ENCODE data around the gene TSSK2.

Gene TSSK2

DNA sequence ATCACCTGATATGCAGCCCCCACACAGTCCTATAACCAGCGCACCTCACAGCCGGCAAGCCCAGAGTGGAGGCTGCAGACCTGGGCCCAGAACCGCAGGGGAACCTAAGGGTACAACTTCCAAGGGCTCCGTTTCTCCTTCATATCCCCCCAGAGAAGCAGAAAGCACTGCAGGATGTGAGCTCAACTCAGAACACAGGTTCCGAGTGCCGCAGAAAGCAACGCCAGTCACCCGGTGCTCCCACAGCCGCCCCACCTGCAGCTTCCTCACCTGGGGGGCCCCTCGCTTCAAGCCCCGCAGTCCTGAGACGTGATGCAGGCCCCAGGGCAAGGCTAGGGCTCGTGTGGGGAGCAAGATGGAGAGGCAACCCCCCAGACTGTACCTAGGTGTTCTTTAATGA lies 2.5 kb downstream of the TSSK2 start:
- TF ChIP-seq, protein P1, sequence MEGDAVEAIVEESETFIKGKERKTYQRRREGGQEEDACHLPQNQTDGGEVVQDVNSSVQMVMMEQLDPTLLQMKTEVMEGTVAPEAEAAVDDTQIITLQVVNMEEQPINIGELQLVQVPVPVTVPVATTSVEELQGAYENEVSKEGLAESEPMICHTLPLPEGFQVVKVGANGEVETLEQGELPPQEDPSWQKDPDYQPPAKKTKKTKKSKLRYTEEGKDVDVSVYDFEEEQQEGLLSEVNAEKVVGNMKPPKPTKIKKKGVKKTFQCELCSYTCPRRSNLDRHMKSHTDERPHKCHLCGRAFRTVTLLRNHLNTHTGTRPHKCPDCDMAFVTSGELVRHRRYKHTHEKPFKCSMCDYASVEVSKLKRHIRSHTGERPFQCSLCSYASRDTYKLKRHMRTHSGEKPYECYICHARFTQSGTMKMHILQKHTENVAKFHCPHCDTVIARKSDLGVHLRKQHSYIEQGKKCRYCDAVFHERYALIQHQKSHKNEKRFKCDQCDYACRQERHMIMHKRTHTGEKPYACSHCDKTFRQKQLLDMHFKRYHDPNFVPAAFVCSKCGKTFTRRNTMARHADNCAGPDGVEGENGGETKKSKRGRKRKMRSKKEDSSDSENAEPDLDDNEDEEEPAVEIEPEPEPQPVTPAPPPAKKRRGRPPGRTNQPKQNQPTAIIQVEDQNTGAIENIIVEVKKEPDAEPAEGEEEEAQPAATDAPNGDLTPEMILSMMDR (IDR thresholded peaks at IDR 0.05; ENCODE audit: extremely low read depth, insufficient read depth, missing control alignments), result no peak
- no peak for DNase-seq (ENCODE audit: low spot score)
- in situ Hi-C loops (cut with MboI; ENCODE audit: low pct_unique_long_range_greater_than_20kb, low sequenced_read_pairs, unreplicated experiment), result no loop called here

DNA sequence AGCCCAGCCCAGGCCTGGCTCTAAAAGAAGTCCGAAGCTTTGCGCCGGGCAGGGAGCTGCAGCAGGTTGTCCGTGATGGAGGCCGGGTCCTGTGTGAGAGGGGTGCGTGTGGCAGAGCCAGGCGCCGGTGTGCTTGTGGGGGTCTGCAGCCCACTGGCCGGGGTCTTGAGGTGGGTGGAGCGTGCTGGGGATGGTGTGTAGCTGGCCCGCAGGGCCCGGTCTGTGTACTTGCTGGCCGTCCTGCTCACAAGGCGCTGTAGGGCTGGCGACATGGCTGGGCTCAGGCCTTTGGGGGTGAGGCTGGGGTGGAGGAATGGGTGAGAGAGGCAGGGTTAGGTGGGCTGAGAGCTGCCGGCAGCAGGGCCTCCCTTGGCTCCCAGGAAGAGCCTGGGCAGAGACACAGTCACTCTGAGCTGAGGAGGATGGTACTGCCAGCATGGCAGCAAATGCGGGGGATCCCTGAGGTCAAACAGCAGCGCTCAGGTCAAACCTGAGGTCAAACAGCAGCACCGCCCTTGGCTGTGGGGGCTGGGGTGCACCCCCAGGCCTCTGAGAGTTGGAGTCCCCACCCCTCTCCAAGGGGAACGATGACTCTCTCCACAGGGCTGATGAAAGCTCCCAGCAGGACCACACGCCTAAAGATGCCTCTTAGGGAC lies 3.2 kb downstream of the TSSK2 start:
- TF ChIP-seq, protein P1 (IDR thresholded peaks at IDR 0.05; ENCODE audit: extremely low read depth, insufficient read depth, missing control alignments), result no peak
- in situ Hi-C loops (cut with MboI; ENCODE audit: low pct_unique_long_range_greater_than_20kb, low sequenced_read_pairs, unreplicated experiment), result no loop called here
- no peak for DNase-seq (ENCODE audit: low spot score)

DNA sequence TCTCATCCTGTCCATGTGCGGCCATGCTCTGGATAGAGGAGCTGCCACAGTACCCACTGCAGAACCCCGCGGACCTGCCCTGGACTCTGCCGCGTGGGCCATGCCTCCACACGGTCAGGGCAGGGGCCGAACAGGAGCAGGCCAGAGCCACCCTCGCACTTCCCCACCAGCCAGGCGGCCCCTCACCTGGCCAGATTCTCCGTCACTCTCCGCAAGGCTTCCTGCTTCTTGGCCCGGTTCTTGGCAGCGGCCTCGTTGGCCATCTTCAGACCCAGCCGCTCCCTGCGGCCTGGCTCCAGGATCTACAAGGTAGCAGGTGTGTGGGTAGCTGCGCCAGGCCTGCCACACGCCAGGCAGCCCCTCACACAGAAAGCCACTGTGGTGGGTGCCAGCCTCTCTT lies 3.8 kb downstream of the TSSK2 start:
- TF ChIP-seq, protein P1 (IDR thresholded peaks at IDR 0.05; ENCODE audit: extremely low read depth, insufficient read depth, missing control alignments), result no peak
- in situ Hi-C loops (cut with MboI; ENCODE audit: low pct_unique_long_range_greater_than_20kb, low sequenced_read_pairs, unreplicated experiment), result no loop called here
- DNase-seq (ENCODE audit: low spot score), result no peak

DNA sequence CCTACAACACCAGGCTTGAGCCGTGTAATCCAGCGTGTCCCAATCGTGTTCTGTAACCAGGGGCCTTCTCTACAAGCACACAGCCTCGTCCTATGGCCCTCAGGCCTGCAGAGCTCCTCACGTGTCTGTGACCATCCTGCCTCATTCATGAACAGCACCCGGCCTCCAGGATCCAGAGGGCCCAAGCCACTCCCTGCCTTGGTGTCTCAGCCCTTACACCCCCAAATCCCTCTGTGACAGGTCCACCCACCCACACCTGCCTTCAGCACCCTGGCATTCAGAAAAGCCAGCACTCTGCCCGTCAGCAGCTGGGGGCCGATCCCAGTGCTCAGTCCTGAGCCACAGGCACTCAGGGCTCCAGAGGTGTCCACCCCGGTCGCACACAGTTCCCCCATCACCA lies 5.8 kb downstream of the TSSK2 start:
- in situ Hi-C loops (cut with MboI; ENCODE audit: low pct_unique_long_range_greater_than_20kb, low sequenced_read_pairs, unreplicated experiment), result no loop called here
- no peak for DNase-seq (ENCODE audit: low spot score)
- TF ChIP-seq, protein P1 (IDR thresholded peaks at IDR 0.05; ENCODE audit: extremely low read depth, insufficient read depth, missing control alignments), result no peak

DNA sequence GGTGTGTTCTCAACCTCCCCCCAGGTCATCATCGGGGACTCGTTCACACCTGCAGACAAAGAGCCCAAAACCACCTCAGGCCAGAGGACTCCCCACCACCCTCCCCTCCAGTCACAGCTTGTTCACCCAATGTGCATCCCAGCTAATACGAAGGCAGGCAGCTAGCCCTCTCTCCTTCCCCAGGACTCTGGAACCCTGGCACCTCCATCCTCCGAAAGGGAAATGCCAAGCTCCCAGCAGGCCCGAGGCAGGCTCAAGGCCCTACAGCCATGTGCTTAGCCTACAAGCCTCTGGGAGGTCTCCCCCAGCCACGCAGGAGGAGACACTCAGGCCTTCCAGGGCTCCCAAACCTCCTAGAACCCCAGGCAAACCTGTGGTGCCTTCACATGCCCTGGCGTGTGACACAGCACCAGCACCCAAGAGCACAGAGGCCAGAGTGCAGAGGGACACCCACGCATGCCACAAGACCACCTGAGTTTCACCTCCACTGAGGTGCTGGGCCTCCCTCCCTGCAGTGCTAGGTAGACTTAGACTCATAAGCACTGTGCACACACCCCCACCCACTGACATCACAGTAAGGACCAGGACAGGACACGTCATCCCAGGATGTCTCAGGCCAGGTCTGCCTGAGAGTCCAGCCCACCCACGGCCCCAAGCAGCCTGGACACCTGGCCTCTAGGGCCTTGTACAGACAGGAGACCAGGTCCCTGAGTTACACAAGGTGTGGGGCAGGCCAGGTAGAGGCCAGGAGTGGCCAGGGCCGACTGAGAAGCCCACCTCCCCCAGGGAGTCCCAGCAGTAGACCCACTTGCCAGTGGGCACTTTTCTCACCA lies 6.5 kb downstream of the TSSK2 start:
- no peak for DNase-seq (ENCODE audit: low spot score)
- TF ChIP-seq, protein P1 (IDR thresholded peaks at IDR 0.05; ENCODE audit: extremely low read depth, insufficient read depth, missing control alignments), result no peak
- in situ Hi-C loops (cut with MboI; ENCODE audit: low pct_unique_long_range_greater_than_20kb, low sequenced_read_pairs, unreplicated experiment), result no loop called here

DNA sequence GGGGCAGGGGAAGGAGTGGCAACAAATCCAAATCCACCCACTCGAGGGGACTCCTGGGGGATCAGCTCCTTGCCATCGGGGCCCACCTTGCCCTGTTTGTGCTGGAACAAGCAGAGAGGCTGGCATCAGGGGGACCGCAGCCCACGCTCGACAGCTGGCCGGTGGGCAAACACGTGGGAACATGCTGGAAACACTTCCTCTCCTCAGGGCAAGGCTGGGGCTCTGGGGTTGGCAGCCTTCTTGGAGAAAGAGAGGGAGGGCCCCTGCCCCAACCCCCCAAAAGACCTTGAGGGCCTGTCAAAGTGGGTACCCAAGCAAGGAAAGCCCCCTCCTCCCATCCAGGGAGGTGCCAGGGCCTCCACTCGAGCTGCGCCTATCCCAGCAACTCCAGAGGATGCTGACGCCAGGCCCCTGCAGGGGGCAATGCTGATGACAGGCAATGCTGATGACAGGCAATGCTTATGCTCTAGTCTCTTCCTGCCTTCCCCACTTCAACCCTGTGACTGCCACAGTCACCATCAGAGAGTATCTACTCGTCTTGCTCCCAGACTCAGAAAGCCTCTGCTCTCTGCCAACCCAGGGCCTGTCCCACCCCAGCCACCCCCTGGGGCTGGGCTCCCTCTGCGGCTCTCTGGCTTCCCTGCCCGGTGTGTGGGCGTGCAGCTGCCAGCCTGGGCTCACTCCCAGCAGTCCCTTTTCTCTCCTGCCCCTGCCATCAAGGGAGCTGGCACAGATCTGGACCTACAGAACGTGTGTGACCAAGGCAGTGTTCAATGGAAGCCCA lies 7.3 kb downstream of the TSSK2 start:
- in situ Hi-C loops (cut with MboI; ENCODE audit: low pct_unique_long_range_greater_than_20kb, low sequenced_read_pairs, unreplicated experiment), result no loop called here
- TF ChIP-seq, protein P1 (IDR thresholded peaks at IDR 0.05; ENCODE audit: extremely low read depth, insufficient read depth, missing control alignments), result no peak

More for the DNA sequence above, 7.3 kb downstream of the TSSK2 start:
- no peak for DNase-seq (ENCODE audit: low spot score)
